GM06990 (cell line): ENCODE measurements around the gene AK8.

Source experiments
- DNase-seq: peaks from one replicate; pipeline ENCODE4 v3.0.0-alpha.2; 2011; ENCODE audit not compliant: insufficient read length; ENCODE audit errors: extremely low read depth
- H3K27me3 ChIP-seq: replicated peaks from 2 replicates; pipeline ENCODE4 v1.6.0; 2011; ENCODE audit warnings: low read length; ENCODE audit not compliant: control insufficient read depth, insufficient read depth
- H3K36me3 ChIP-seq: 2 replicates; pipeline ENCODE4 v1.5.1; 2011; ENCODE audit warnings: low read length; ENCODE audit not compliant: control insufficient read depth, insufficient read depth
- H3K4me3 ChIP-seq: replicated peaks from 2 replicates; pipeline ENCODE4 v1.5.1; 2011; ENCODE audit warnings: low read depth, mild to moderate bottlenecking, control low read depth, low read length
- TF ChIP-seq, protein P1 (sequence below): IDR thresholded peaks from 2 replicates; pipeline ENCODE4 v1.5.1; 2011; ENCODE audit warnings: low read length, control low read depth, mild to moderate bottlenecking, inconsistent platforms; ENCODE audit not compliant: insufficient read depth, poor library complexity, severe bottlenecking

The AK8 gene

GRCh38 chr9:132757016-132757415 lies 121.1 kb downstream of the AK8 start:
- Histone ChIP-seq H3K27me3 (no peaks in the 10 kb centered on the region; the same call in 1 of the 2 replicates), H3K4me3 (no peak overlapping the region), H3K36me3 (no peaks in the 10 kb centered on the region)
- DNase-seq, result no peak
- TF ChIP-seq, protein P1, sequence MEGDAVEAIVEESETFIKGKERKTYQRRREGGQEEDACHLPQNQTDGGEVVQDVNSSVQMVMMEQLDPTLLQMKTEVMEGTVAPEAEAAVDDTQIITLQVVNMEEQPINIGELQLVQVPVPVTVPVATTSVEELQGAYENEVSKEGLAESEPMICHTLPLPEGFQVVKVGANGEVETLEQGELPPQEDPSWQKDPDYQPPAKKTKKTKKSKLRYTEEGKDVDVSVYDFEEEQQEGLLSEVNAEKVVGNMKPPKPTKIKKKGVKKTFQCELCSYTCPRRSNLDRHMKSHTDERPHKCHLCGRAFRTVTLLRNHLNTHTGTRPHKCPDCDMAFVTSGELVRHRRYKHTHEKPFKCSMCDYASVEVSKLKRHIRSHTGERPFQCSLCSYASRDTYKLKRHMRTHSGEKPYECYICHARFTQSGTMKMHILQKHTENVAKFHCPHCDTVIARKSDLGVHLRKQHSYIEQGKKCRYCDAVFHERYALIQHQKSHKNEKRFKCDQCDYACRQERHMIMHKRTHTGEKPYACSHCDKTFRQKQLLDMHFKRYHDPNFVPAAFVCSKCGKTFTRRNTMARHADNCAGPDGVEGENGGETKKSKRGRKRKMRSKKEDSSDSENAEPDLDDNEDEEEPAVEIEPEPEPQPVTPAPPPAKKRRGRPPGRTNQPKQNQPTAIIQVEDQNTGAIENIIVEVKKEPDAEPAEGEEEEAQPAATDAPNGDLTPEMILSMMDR, result no peak

DNA sequence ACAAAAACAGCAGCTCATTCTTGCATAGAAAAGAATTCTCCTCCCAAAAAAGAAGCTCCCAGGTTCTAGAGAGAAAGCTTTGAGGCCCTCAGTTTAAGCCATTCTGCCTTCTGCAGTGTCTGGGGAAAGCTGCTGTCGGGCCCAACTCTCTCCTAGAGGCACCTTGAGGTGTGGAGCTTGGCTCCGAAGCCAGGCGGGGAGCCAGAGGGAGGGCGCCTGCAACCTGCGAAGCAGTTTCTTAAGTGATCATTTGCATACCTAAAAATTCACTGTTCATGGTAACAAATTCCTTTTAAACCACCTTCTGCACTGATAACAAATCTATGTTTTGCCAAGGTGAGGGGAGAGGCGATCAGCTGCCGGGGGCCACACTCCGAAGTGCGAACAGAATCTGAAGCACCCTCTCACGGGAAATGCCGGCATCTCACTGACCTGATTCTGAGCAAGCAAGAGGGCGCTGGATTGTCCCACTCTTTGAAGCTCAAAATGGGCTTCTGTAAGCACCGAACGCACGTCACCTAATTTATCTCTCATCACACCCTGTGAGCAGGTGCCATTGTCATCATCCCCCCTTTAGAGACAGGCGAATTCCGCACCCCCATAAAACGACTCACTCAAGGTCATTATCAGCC lies 121.8 kb downstream of the AK8 start:
- H3K27me3 ChIP-seq, result no peaks in the 10 kb centered on the region; the same call in 1 of the 2 replicates
- DNase-seq, result no peak
- H3K4me3 ChIP-seq, result no peak overlapping the region
- H3K36me3 ChIP-seq, result no peaks in the 10 kb centered on the region
- TF ChIP-seq, protein P1, result no peak

DNA sequence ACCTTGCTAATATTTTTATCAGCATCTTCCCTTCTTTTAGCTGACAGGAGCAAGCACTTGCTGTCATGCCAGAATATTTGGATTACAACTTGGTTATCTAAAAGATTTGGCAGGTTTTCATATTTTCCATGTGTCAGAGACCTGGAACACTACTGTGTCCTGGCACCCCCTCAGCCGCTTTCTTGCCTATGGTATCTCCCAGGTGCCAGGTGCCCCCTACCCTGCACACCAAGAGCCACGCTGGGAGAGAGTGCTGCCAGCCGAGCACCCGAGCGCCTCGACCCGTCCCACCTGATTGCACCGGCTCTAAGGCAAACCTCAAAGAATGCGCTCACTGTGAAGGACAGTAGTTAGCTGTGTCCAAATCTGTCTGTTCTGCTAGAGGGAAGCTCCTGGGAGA lies 123.0 kb downstream of the AK8 start:
- no peak for DNase-seq
- TF ChIP-seq, protein P1, result no peak
- no peaks in the 10 kb centered on the region for H3K36me3 ChIP-seq

DNA sequence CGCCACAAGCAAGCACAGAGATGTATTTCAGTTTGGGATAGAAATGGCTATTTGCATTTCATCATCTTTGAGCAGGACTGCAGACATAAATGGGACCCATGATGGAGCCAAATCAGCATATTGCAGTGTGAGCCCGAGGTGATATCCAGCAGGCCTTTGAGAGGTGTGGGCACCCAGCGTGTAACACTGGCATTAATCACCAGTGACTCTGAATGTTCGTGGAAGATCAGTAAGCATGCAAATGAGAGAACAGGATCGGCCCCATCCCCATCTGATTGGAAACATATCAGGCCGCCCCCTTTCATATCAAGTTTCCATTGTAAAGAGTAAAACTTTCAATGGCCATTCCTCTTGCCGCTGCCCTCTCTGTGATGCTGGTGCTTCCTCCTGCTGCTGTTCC lies 123.8 kb downstream of the AK8 start:
- DNase-seq, result no peak
- no peak overlapping the region for H3K4me3 ChIP-seq
- H3K27me3 ChIP-seq, result no peaks in the 10 kb centered on the region; the same call in 1 of the 2 replicates
- H3K36me3 ChIP-seq, result no peaks in the 10 kb centered on the region
- TF ChIP-seq, protein P1, result no peak

More for the DNA sequence above, 123.0 kb downstream of the AK8 start:
- H3K4me3 ChIP-seq, result no peak overlapping the region
- H3K27me3 ChIP-seq, result no peaks in the 10 kb centered on the region; the same call in 1 of the 2 replicates

DNA sequence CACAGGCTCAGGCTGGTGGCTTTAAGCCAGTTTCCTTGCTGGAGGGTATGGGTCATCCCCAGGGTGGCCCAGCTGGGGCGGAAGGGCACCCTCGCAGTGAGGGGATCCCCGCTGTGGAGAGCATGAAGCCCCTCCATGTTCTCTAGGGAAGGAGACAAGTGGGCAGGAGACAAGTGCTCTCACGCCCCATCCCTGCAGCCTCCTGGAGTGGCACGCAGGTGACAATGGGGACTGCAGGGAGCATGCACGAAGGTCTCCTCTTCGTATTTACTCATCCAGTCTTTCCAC lies 124.5 kb downstream of the AK8 start:
- no peak for DNase-seq
- no peaks in the 10 kb centered on the region for H3K36me3 ChIP-seq
- TF ChIP-seq, protein P1, result no peak
- no peaks in the 10 kb centered on the region; the same call in 1 of the 2 replicates for H3K27me3 ChIP-seq
- H3K4me3 ChIP-seq, result no peak overlapping the region

DNA sequence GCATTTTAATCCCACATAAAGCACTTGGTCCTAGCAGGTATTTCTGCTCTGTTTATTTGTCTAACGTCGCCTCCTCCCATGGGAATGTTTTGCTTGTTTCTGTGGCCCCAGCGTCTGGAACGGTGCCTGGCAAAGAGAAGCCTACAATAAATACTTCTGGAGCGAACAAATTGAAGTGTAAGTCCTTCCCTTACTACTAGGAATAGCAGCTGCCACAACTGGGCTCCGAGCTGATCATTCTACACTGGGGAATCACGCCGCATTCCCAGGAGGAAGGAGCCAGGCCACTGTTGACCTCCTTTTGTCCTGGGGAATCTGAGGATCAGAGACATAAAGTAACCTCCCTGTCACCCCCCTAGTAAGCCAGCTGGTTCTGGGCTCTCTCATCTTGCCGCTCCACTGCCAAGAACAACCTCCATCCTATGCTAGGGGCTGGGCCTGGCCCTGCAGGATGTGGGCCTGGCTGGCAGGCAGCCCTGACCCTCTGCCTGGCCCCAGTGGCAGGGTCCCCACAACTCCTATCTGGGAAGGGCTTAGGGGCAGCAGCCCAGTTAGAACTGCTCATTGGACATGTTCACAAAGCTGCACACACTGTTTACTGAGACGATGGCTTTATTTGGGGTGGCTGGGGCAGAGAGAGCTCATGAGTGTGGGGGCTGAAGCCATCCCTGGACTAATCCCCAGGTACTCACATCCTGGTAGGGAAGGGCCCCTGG lies 125.0 kb downstream of the AK8 start:
- H3K27me3 ChIP-seq, result no peaks in the 10 kb centered on the region; the same call in 1 of the 2 replicates
- H3K36me3 ChIP-seq, result no peaks in the 10 kb centered on the region
- DNase-seq, result no peak
- TF ChIP-seq, protein P1, result no peak
- H3K4me3 ChIP-seq, result no peak overlapping the region
